ENCODE measurements around the gene ACAP3.

The ACAP3 gene

DNA sequence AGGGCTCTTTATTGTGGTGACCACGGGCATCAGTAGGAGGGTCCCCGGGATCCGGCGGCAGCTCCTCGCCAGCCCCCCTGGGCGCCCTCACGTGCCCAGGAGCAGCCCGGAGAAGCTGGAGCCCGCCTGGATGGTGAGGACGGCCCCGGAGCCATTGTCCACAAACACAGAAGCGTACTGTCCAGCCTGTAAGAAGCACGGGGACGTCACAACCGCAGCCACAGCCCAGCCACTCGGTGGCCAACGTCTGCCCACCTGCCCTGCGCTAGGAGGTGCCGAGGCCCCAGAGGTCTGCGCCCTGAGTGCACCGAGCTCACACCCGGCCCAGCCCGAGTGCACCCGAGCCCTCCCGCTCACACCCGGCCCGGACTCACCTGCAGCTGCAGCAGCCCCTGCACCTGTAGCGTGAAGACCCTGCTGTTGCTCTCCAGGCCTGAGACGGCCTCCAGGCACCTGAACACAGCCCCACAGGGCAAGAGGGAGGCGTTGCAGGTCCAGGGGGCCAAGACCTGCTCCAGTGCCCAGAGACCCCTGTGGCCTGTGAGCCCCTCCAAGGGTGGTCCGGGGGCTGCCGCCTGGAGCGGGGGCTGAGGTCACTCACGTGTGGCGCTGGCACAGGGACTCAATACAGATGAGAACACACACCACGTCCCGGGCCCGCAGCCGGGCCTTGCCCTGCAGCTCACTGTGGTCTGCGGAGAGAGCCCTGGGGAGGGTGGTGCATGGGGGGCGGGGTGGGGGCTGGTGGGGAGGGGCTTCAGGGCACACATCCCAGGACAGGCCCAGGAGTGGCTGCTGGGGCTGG lies 65.1 kb downstream of the ACAP3 start:
- H3K4me2 ChIP-seq (ENCODE audit: low read length) = no peak overlapping the region
- peaks cover 4% of the 10 kb centered on the region; the same call in 1 of the 2 replicates for H3K4me1 ChIP-seq (ENCODE audit: control insufficient read depth, low read length)
- H3K4me3 ChIP-seq (ENCODE audit: low read length) = no peak overlapping the region
- no peaks in the 10 kb centered on the region for H4K20me1 ChIP-seq (ENCODE audit: control insufficient read depth, insufficient read depth, low read depth, low read length)
- H3K27ac ChIP-seq (ENCODE audit: low read depth, low read length) = no peak overlapping the region
- no peaks in the 10 kb centered on the region for H3K36me3 ChIP-seq (ENCODE audit: control insufficient read depth, low read length)
- peaks cover 6% of the 10 kb centered on the region for H3K27me3 ChIP-seq (ENCODE audit: control insufficient read depth, low read length)
- no peak for TF ChIP-seq EZH2phosphoT487 (IDR thresholded peaks at IDR 0.05; ENCODE audit: borderline replicate concordance, low read length)
- no peak for TF ChIP-seq CTCF (IDR thresholded peaks at IDR 0.05; ENCODE audit: low read depth, low read length, poor library complexity, severe bottlenecking)
- no peaks in the 10 kb centered on the region for H3K9me3 ChIP-seq (ENCODE audit: control insufficient read depth, insufficient read depth, low read length)
- H3K79me2 ChIP-seq (ENCODE audit: control insufficient read depth, low read length) = no peaks in the 10 kb centered on the region
- H3F3A ChIP-seq (ENCODE audit: control insufficient read depth, insufficient read depth) = no peaks in the 10 kb centered on the region
- H3K9me2 ChIP-seq (replicated peaks; ENCODE audit: control insufficient read depth, low read length) = no peaks in the 10 kb centered on the region

Data from DOHH2 (cell line).